Measurements from ENCODE around the gene LDHD. TPM values are rescaled to one million over a fixed set of nuclear protein-coding genes. Genes with fewer than 3 reads are reported as not detected.

Gene LDHD
- total RNA-seq = 10 to 100 TPM in 2 of 6 donors, 1 to 10 TPM in 4; 6.9 to 12.2 (median 8.6) TPM
- 10 to 100 TPM; 15.8 to 20.3 TPM for polyA plus RNA-seq

- Histone ChIP-seq H3K36me3 (no peaks in the 10 kb centered on the region), H3K9me3 (no peaks in the 10 kb centered on the region), H3K4me1 (peaks cover 0 to 11% (median 9%) of the 10 kb centered on the region in 3 donors), H3K4me3 (peak within 1 kb of the TSS; percentile 21 to 56 (median 48)), H3K27me3 (no peaks in the 10 kb centered on the region), H3K27ac (peak within 1 kb of the TSS; percentile 72 to 76 (median 74))
- FAIRE-seq = no peak
- intact Hi-C loops (cut with DNase I) = loop anchor here in 1 of 3 donors (10.0 kb wide), 1 partner anchor 251 kb away; no protein-coding TSS in a partner anchor
- ATAC-seq = peak; percentile 98 to 99 (median 98)
- no peak for TF ChIP-seq CTCF (IDR thresholded peaks at IDR 0.05)
- DNase-seq = peak; percentile 86 to 97 (median 90)
- 18 to 32% methylated on average over 15 of the region's 15 CpGs for WGBS, 2 donors
Measured at GRCh38 chr16:75116081-75116910, at the start of gene LDHD. TSS of gene LDHD (minus strand) at chr16:75116780. CDS start at chr16:75116720, 60 bp downstream.

GRCh38 chr16:75160386-75160785, 43.8 kb upstream of the LDHD start:
- Histone ChIP-seq H3K36me3 (no peaks in the 10 kb centered on the region), H3K4me1 (no peaks in the 10 kb centered on the region), H3K27me3 (no peaks in the 10 kb centered on the region), H3K4me3 (no peak overlapping the region), H3K9me3 (no peaks in the 10 kb centered on the region), H3K27ac (no peak overlapping the region)
- ATAC-seq (no peak), DNase-seq (no peak), FAIRE-seq (no peak)
- WGBS, 2 donors = 96 to 100% methylated on average over 1 of the region's 1 CpG
- no peak for TF ChIP-seq CTCF (IDR thresholded peaks at IDR 0.05)
- intact Hi-C loops (cut with DNase I) = no loop called here

GRCh38 chr16:75152635-75153034, 36.1 kb upstream of the LDHD start:
- H3K9me3 ChIP-seq = no peaks in the 10 kb centered on the region
- FAIRE-seq (no peak), ATAC-seq (no peak), DNase-seq (no peak)
- intact Hi-C loops (cut with DNase I) = no loop called here
- no peaks in the 10 kb centered on the region for H3K27me3 ChIP-seq
- no peak overlapping the region for H3K27ac ChIP-seq
- peaks cover 0 to 8% (median 0%) of the 10 kb centered on the region in 3 donors for H3K4me1 ChIP-seq
- H3K4me3 ChIP-seq = no peak overlapping the region
- no peak for TF ChIP-seq CTCF (IDR thresholded peaks at IDR 0.05)
- peaks cover 0 to 4% (median 0%) of the 10 kb centered on the region in 3 donors for H3K36me3 ChIP-seq

GRCh38 chr16:75151798-75152197, 35.2 kb upstream of the LDHD start:
- Histone ChIP-seq H3K9me3 (no peaks in the 10 kb centered on the region), H3K36me3 (peaks cover 0 to 4% (median 0%) of the 10 kb centered on the region in 3 donors), H3K27me3 (no peaks in the 10 kb centered on the region), H3K27ac (no peak overlapping the region), H3K4me3 (no peak overlapping the region), H3K4me1 (peaks cover 0 to 8% (median 0%) of the 10 kb centered on the region in 3 donors)
- TF ChIP-seq CTCF (IDR thresholded peaks at IDR 0.05) = no peak
- intact Hi-C loops (cut with DNase I) = no loop called here
- WGBS, 2 donors = 49 to 72% methylated on average over 2 of the region's 2 CpGs
- DNase-seq (no peak), FAIRE-seq (no peak), ATAC-seq (no peak)

Data from pancreas (tissue), 10 donors.